DOHH2 (cell line): ENCODE results near the gene PPIA.

Experiments used
- CTCF ChIP-seq: fragments of 200-600 bp; sonication (generic); IDR thresholded peaks from one replicate; pipeline ENCODE4 v1.5.1; 2014; ENCODE audit warnings: antibody characterized with exemption, mild to moderate bottlenecking, low read depth, low read length; ENCODE audit not compliant: poor library complexity, severe bottlenecking
- EZH2phosphoT487 ChIP-seq: fragments of 200-600 bp; sonication (generic); IDR thresholded peaks from 2 replicates; pipeline ENCODE4 v1.6.1; 2017; ENCODE audit warnings: borderline replicate concordance, mild to moderate bottlenecking, antibody characterized with exemption, low read length, moderate library complexity, mixed read lengths

- TF ChIP-seq CTCF (no peak), EZH2phosphoT487 (no peak)
Observed at GRCh38 chr7:44824894-44825526, 28.5 kb downstream of the PPIA start.
